ENCODE results near the gene ESYT3.

GRCh38 chr3:138438896-138439295 lies 4.5 kb downstream of the ESYT3 start:
- TF ChIP-seq CTCF (IDR thresholded peaks at IDR 0.05; ENCODE audit: control extremely low read depth in 1 of 3, insufficient read depth in 1 of 3, low read depth in 1 of 3, low read length in 3 of 3), result no peak
- no peak for TF ChIP-seq GABPA (IDR thresholded peaks at IDR 0.05; ENCODE audit: borderline replicate concordance, insufficient read depth, low read length)
- no peak for TF ChIP-seq RAD21 (IDR thresholded peaks at IDR 0.05 in 1 of 2, conservative IDR thresholded peaks at IDR 0.05 in 1 of 2; ENCODE audit: low read depth in 2 of 2, low read length in 2 of 2)
- TF ChIP-seq CHD2 (IDR thresholded peaks at IDR 0.05; ENCODE audit: low read length), result no peak
- TF ChIP-seq POLR2A (IDR thresholded peaks at IDR 0.05; ENCODE audit: control extremely low read depth in 1 of 2, low read depth in 2 of 2, low read length in 2 of 2), result no peak
- no peak for TF ChIP-seq SUZ12 (IDR thresholded peaks at IDR 0.05; ENCODE audit: low read length)
- TF ChIP-seq ATF3 (IDR thresholded peaks at IDR 0.05; ENCODE audit: insufficient read depth, low read depth, low read length), result no peak
- TF ChIP-seq MAX (IDR thresholded peaks at IDR 0.05), result no peak
- TF ChIP-seq FOSL1 (IDR thresholded peaks at IDR 0.05; ENCODE audit: insufficient read depth, low read depth, low read length), result no peak
- TF ChIP-seq EP300 (IDR thresholded peaks at IDR 0.05; ENCODE audit: borderline replicate concordance in 1 of 2, low read depth in 2 of 2, low read length in 2 of 2), result no peak
- no peak for TF ChIP-seq RNF2 (IDR thresholded peaks at IDR 0.05; ENCODE audit: borderline replicate concordance, low read depth, low read length, missing control alignments, poor library complexity, severe bottlenecking)

All from H1 (cell line).